Liver (tissue), 3 donors: ENCODE data around the gene ERC2.

ENCODE experiments used
- ATF3 ChIP-seq: IDR thresholded peaks from 2 replicates; pipeline ENCODE4 v1.6.1; 2016; ENCODE audit warnings: antibody characterized with exemption
- CTCF ChIP-seq: fragments of 150-350 bp; IDR thresholded peaks from 2 replicates; pipeline ENCODE4 v1.5.1; 2017; ENCODE audit warnings: improper control_type of control experiment, low read depth, low read length; ENCODE audit not compliant: missing input control
- FOXA1 ChIP-seq: IDR thresholded peaks from 2 replicates; pipeline ENCODE4 v1.6.1; 2016; ENCODE audit warnings: antibody characterized with exemption
- GABPA ChIP-seq, 2 donors: IDR thresholded peaks in 1 of 2; conservative IDR thresholded peaks in 1 of 2; 2 replicates each; pipeline ENCODE4 v1.6.1; 2016; ENCODE audit warnings: antibody characterized with exemption in 2 of 2, mild to moderate bottlenecking in 1 of 2, moderate library complexity in 1 of 2
- JUND ChIP-seq, 2 donors: IDR thresholded peaks; 2 replicates each; pipeline ENCODE4 v1.6.1; 2016; ENCODE audit warnings: antibody characterized with exemption in 2 of 2
- donor health status: healthy.
- donor health status: healthy.

GRCh38 chr3:55585856-55586255 is 882.4 kb downstream of the ERC2 start:
- TF ChIP-seq CTCF (no peak), FOXA1 (no peak), ATF3 (no peak), GABPA (IDR thresholded peaks at IDR 0.05 in 1 of 2, conservative IDR thresholded peaks at IDR 0.05 in 1 of 2) (no peak), JUND (IDR thresholded peaks at IDR 0.05) (no peak)
